ENCODE data around the gene PRR23B.

The PRR23B gene

DNA sequence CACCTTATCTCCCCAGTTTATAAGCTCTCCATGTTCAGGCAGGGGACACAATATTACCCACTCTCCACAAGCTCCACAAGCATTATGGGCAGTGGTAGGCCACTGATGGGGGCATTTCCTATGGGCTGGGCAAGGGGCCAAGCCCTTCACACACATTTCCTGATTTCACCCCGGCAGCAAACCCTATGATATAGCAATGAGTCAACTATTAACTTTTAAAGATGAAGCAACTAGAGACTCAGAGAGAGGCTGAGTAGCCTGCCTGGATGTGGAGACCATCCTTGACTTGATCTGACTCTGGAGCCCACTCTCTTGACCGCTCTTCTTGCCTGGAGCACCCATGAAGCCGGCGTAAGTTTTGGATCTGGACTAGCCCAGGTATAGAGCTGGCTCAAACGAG is 46.3 kb downstream of the PRR23B start:
- DNase-seq (ENCODE audit: low read depth), result no peak

- DNase-seq (ENCODE audit: low read depth), result no peak
Measured at GRCh38 chr3:138972941-138973340, 47.8 kb downstream of the PRR23B start.

- no peak for DNase-seq (ENCODE audit: low read depth)
Measured at GRCh38 chr3:138971766-138972320, 48.9 kb downstream of the PRR23B start.

All from CMK (cell line).